ENCODE data around the gene CSH2.
A peak's percentile ranks its signal among the peaks of the same experiment; 100 is the strongest.
"Not testable (repeated sequence)": the region's sequence is repeated elsewhere in the genome, so short reads cannot be mapped to it uniquely, and the experiment has no call there.

The CSH2 gene

DNA sequence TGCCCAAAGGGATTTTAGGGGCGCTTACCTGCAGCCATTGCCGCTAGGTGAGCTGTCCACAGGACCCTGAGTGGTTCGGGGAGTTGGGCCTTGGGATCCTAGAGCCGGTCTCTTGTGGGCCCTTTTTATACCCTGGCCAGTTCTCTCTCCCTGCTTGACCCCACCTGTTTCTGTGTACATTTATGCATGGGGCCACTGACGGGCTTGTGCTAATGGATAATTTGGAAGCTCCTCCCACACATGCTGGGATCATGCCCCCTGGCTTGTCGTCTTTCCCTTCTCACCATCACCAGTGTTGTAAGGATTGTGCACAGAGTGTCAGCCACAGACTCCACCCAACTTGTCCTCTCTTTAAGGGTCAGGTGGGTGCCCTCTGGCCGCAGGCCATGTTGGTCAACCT, at the start of gene CSH2:
Gene CSH2 (minus strand): TSS at position 101 of the 400 bp plus-strand sequence. CDS start 63 bp downstream, at position 38.
- DNase-seq; intact Hi-C loops (cut with DNase I): not testable (repeated sequence)

DNA sequence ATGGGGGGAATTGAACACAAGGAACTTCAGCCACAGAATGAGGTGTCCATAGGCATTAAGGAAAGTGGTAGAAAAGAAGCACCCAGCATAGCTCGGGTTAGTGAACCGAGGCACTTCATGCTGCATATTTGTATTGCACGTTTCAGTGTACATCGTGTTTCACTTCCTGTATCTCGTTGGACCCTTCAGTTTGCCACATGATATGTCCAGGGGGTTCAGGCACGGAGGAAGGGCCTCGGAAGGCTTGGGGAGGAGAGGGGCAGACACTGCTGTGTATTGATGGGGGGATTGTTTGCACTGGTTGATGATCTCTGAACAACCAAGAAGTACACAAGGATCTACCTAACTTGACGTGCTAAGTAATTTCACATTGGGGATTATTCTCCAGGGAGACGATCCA, 48.9 kb upstream of the CSH2 start:
- intact Hi-C loops (cut with DNase I); DNase-seq: not testable (repeated sequence)

DNA sequence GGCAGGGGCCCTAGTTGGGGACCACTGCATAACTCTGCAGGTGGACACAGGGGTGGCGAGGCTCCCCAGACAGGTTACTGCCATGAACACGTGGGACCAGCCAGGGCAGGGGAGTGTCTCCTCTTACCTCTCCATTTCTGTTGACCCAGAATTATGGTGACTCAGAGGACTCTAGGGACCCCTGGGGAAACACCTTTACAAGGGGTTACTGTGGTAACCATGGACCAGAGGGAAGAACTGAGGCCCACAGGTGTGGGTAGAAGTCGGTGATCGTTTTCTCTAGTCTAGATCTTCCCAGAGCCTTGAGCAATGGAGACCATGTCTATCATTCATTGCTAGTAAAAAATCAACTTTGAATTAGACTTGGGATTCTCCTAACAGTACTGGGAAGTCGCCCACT, 47.3 kb upstream of the CSH2 start:
- DNase-seq; intact Hi-C loops (cut with DNase I): not testable (repeated sequence)

DNA sequence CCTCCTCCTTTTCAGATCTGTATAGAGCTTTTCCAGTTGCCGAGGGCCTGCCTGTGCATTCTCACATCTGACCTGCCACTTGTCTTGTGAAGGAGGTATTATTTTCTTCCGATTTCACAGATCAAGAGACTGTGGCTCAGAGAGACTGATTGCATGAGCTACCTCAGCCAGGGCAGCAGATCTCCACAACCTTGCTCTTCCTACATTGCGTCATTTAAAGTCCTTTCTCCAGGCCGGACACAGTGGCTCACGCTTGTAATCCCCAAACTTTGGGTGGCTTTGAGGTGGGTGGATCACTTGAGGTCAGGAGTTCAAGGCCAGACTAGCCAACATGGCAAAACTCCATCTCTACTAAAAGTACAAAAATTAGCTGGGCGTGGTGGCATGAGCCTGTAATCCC, 46.6 kb upstream of the CSH2 start:
- intact Hi-C loops (cut with DNase I); DNase-seq: not testable (repeated sequence)

DNA sequence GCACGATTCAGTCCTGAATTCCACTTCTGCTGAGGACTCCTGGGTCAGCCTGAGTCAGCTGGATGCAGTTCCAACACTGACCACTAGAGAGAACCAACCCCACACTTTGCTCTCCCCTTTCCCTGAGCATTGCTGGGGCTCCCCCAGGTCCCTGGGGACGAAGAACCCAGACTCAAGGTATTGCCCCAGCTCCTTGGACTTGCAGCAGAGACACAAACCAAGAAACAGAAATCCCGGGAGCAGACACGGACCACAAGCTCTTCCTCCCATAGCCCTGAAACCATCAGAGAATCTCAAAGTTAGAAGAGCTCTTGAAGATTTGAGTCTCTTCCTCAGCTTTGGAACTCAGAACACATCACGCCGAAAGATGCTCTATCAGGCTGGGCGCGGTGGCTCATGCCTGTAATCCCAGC, 45.8 kb upstream of the CSH2 start:
- intact Hi-C loops (cut with DNase I), result loop anchor here (10.0 kb wide), 1 partner anchor 215 kb away; the partner anchor contains the start of gene ERN1
- peak in 39 of 42 donors; percentile 8 to 80 (median 56) for DNase-seq

DNA sequence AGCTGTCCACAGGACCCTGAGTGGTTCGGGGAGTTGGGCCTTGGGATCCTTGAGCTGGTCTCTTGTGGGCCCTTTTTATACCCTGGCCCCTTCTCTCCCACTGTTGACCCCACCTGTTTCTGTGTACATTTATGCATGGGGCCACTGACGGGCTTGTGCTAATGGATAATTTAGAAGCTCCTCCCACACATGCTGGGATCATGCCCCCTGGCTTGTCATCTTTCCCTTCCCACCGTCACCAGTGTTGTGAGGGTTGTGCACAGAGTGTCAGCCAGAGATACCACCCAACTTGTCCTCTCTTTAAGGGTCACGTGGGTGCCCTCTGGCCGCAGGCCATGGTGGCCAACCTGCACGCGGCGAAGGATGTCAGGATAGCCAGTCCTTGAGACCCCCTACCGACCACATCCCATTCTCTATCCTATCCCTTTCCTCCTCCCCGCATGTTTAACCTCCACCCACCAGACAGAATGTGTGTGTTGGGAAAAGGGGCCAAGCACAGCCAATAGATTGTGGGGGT, 45.4 kb upstream of the CSH2 start, which contains the start of gene GH1:
Gene GH1 (minus strand): TSS at position 51 of the 517 bp plus-strand sequence. CDS start 63 bp downstream, outside the sequence.
- intact Hi-C loops (cut with DNase I), result loop anchor here (10.0 kb wide), 1 partner anchor 216 kb away; the partner anchor contains the start of gene ERN1
- DNase-seq, result not testable (repeated sequence)

DNA sequence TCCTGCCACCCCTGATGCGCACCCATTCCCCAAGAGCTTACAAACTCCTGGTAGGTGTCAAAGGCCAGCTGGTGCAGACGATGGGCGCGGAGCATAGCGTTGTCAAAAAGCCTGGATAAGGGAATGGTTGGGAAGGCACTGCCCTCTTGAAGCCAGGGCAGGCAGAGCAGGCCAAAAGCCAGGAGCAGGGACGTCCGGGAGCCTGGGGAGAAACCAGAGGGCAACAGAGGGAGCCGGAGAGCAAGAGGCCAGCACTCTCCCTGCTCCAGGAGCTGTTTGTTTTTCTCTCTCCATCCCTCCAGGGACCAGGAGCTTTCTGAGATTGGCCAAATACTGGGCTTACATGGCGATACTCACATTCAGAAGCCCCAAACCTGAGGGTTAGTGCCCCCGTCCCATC, 44.8 kb upstream of the CSH2 start:
- no peak for DNase-seq

DNA sequence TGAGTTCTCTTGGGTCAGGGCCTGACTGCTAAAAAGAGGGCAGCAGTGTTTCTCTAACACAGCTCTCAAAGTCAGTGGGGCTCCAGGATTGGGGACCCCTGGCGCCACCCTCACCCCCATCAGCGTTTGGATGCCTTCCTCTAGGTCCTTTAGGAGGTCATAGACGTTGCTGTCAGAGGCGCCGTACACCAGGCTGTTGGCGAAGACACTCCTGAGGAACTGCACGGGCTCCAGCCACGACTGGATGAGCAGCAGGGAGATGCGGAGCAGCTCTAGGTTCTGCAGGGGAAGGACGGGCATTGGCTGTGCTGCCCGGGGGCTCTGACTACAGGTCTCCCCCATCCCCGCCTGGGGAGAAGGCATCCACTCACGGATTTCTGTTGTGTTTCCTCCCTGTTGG, 44.2 kb upstream of the CSH2 start:
- intact Hi-C loops (cut with DNase I), result loop anchor here (10.0 kb wide), 1 partner anchor 217 kb away; the partner anchor contains the start of gene ERN1
- DNase-seq, result no peak

More for the DNA sequence above, 44.8 kb upstream of the CSH2 start:
- intact Hi-C loops (cut with DNase I), result loop anchor here (10.0 kb wide), 1 partner anchor 216 kb away; the partner anchor contains the start of gene ERN1

DNA sequence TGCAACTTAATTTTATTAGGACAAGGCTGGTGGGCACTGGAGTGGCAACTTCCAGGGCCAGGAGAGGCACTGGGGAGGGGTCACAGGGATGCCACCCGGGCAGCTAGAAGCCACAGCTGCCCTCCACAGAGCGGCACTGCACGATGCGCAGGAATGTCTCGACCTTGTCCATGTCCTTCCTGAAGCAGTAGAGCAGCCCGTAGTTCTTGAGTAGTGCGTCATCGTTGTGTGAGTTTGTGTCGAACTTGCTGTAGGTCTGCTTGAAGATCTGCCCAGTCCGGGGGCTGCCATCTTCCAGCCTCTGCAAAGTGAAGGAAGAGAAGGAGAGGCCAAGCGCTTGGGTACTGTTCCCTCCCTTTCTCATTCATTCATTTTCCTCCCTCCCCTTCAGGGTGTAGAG, 43.7 kb upstream of the CSH2 start:
- DNase-seq, result not testable (repeated sequence)
- intact Hi-C loops (cut with DNase I), result loop anchor here (10.0 kb wide), 1 partner anchor 218 kb away; the partner anchor contains the start of gene ERN1

DNA sequence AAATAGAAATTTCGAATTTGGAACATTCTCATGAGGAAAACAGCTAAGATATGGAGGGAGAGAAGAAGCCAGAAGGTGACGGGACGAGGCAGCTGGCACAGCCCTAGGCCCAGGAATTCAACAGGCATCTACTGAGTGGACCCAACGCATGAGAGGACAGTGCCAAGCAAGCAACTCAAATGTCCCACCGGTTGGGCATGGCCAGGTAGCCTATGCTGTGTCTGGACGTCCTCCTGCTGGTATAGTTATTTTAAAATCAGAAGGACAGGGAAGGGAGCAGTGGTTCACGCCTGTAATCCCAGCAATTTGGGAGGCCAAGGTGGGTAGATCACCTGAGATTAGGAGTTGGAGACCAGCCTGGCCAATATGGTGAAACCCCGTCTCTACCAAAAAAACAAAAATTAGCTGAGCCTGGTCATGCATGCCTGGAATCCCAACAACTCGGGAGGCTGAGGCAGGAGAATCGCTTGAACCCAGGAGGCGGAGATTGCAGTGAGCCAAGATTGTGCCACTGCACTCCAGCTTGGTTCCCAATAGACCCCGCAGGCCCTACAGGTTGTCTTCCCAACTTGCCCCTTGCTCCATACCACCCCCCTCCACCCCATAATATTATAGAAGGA, 43.2 kb upstream of the CSH2 start:
- no peak for DNase-seq

DNA sequence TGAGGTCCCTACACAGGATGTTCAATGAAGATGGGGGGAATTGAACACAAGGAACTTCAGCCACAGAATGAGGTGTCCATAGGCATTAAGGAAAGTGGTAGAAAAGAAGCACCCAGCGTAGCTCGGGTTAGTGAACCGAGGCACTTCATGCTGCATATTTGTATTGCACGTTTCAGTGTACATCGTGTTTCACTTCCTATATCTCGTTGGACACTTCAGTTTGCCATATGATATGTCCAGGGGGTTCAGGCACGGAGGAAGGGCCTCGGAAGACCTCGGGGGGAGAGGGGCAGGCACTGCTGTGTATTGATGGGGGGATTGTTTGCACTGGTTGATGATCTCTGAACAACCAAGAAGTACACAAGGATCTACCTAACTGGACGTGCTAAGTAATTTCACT, 42.3 kb upstream of the CSH2 start:
- not testable (repeated sequence) for DNase-seq
- intact Hi-C loops (cut with DNase I), result loop anchor here (10.0 kb wide), 1 partner anchor 219 kb away; the partner anchor contains the start of gene ERN1

More for the DNA sequence above, 43.2 kb upstream of the CSH2 start:
- intact Hi-C loops (cut with DNase I), result loop anchor here (10.0 kb wide), 1 partner anchor 218 kb away; the partner anchor contains the start of gene ERN1

DNA sequence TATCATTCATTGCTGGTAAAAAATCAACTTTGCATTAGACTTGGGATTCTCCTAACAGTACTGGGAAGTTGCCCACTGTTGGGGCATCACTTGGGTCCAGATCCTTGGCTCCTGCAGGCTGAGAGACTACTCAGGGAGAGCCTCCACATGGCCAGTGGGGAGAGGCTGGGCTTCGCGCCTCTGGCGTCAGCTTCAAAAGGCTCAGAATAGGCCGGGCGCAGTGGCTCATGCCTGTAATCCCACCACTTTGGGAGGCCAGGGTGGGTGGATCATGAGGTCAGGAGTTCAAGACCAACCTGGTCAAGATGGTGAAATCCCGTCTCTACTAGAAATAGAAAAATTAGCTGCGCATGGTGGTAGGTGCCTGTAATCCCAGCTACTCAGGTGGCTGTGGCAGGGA, 41.0 kb upstream of the CSH2 start:
- intact Hi-C loops (cut with DNase I), result loop anchor here (10.0 kb wide), 1 partner anchor 220 kb away; the partner anchor contains the start of gene ERN1
- no peak for DNase-seq

DNA sequence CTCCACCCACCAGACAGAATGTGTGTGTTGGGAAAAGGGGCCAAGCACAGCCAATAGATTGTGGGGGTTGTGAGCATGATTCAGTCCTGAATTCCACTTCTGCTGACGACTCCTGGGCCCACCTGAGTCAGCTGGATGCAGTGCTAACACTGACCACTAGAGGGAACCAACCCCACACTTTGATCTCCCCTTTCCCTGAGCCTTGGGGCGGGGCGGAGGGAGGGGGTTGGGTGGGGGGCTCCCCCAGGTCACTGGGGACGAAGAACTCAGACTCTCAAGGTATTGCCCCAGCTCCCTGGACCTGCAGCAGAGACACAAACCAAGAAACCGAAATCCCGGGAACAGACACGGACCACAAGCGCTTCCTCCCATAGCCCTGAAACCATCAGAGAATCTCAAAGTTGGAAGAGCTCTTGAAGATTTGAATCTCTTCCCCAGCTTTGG, 38.2 kb upstream of the CSH2 start:
- intact Hi-C loops (cut with DNase I), result loop anchor here (10.0 kb wide), 1 partner anchor 223 kb away; the partner anchor contains the start of gene ERN1
- peak in 29 of 42 donors; percentile 11 to 74 (median 46) for DNase-seq

DNA sequence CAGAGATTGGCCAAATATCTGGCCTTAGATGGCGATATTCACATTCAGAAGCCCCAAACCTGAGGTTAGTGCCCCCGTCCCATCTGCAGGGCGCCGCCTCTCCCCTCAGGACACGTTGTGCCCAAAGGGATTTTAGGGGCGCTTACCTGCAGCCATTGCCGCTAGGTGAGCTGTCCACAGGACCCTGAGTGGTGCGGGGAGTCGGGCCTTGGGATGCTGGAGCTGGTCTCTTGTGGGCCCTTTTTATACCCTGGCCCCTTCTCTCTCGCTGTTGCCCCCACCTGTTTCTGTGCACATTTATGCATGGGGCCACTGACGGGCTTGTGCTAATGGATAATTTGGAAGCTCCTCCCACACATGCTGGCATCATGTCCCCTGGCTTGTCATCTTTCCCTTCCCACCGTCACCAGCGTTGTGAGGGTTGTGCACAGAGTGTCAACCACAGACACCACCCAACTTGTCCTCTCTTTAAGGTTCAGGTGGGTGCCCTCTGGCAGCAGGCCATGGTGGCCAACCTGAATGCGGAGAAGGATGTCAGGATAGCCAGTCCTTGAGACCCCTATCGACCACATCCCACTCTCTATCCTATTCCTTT, 37.7 kb upstream of the CSH2 start, which contains the start of gene CSHL1:
Gene CSHL1 (minus strand): TSS at position 218 of the 595 bp plus-strand sequence. CDS start 62 bp downstream, at position 156.
- intact Hi-C loops (cut with DNase I), result loop anchor here (10.0 kb wide), 1 partner anchor 224 kb away; the partner anchor contains the start of gene ERN1
- DNase-seq, result peak in 1 of 42 donors; percentile 28

DNA sequence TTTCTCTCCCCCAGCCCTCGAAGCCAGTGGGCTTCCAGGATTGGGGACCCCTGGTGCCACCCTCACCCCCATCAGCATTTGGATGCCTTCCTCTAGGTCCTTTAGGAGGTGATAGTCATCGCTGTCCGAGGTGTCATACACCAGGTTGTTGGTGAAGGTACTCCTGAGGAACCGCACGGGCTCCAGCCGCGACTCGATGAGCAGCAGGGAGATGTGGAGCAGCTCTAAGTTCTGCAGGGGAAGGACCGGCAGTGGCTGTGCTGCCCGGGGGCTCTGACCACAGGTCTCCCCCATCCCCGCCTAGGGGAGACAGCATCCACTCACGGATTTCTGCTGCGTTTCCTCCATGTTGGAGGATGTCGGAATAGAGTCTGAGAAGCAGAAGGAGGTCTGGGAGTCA, 36.6 kb upstream of the CSH2 start:
- intact Hi-C loops (cut with DNase I), result loop anchor here (10.0 kb wide), 1 partner anchor 225 kb away; the partner anchor contains the start of gene ERN1
- no peak for DNase-seq

DNA sequence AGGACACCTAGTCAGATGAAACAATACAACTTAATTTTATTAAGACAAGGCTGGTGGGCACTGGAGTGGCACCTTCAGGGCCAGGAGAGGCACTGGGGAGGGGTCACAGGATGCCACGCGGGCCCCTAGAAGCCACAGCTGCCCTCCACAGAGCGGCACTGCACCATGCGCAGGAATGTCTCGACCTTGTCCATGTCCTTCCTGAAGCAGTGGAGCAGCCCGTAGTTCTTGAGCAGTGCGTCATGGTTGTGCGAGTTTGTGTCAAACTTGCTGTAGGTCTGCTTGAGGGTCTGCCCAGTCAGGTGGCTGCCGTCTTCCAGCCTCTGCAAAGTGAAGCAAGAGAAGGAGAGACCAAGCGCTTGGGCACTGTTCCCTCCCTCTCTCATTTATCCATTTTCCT, 36.1 kb upstream of the CSH2 start:
- intact Hi-C loops (cut with DNase I), result not testable (repeated sequence)

DNA sequence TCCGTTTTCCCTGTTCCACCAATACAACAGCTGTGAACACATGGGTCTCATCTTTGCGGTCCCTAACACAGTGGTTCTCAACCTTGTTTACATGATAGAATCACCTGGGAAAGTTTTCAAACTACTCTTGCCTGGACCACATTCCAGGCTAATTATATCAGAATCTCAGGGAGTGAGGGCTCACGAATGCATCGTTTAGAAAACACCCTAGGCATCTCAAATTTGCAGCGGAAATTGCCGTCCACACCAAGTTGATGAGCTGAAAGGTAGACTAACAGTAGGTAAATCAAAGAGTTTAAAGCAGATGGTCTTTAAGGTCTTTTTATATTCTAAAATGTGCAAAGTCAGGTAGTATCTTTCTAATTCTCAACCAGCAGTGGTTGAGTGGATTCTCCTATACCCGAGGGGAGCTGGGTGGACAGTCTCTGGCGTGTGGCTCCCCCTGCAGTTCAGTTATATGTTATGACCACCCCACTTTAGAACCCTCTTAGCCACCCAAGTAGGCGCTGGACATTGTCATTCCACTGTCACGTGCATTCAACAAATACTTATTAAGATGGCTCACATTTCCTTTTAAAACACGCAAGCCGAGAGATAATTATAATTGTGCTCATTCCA, 33.8 kb upstream of the CSH2 start:
- DNase-seq; intact Hi-C loops (cut with DNase I): not testable (repeated sequence)

More for the DNA sequence above, 36.1 kb upstream of the CSH2 start:
- DNase-seq, result not testable (repeated sequence)

DNA sequence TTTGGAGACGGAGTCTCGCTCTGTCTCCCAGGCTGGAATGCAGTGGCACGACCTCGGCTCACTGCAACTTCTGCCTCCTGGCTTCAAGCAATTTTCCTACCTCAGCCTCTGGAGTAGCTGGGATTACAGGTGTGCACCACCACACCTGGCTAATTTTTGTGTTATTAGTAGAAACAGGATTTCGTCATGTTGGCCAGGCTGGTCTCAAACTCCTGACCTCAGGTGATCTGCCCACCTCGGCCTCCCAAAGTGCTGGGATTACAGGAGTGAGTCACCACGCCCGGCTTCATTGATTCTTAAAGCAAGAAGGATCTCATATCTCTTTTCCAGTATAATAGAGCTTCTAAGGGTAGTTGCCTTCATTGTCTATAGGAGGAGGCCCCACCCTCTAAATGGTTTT, 31.3 kb upstream of the CSH2 start:
- intact Hi-C loops (cut with DNase I); DNase-seq: not testable (repeated sequence)

DNA sequence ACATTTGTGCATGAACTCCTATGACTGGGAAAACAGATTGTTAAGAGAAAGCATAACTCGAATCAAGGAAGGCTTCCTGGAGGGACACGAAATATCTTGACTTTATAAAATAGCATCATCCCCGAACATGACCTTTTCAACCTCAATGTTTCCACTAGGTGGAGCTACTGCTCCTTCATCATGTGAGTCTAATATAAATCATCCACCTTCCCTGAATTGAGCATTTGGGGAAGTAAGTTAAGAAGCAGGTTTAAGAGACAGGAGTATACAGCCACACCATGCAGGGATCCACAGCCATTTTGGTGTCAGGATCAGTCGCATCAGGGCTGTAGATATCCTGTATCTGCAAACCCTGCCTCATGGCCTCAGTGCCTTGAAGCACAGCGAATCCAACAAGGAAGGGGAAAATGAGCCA, 30.3 kb upstream of the CSH2 start:
- intact Hi-C loops (cut with DNase I), result not testable (repeated sequence)

More for the DNA sequence above, 30.3 kb upstream of the CSH2 start:
- DNase-seq, result peak in 7 of 42 donors; percentile 8 to 49 (median 19)
